Sigmoid colon (tissue), 7 donors: Measurements from ENCODE around the gene RPS27. TPM values are rescaled to one million over a fixed set of nuclear protein-coding genes. Genes with fewer than 3 reads are reported as not detected.

Experiments
- DNase-seq: peaks from one replicate; pipeline ENCODE4 v3.0.0-alpha.2; 2019
- H3K27ac ChIP-seq, 4 donors: fragments of 200-600 bp; sonication (generic); one replicate each; pipeline ENCODE4 v1.5.1; 2016 to 2019; ENCODE audit warnings: mild to moderate bottlenecking in 1 of 4
- H3K27me3 ChIP-seq, 3 donors: fragments of 200-600 bp; sonication (generic); one replicate each; pipeline ENCODE4 v1.5.1; 2019; ENCODE audit warnings: mild to moderate bottlenecking in 1 of 3
- H3K36me3 ChIP-seq, 4 donors: fragments of 200-600 bp; sonication (generic); one replicate each; pipeline ENCODE4 v1.5.1; 2016 to 2019
- H3K4me1 ChIP-seq, 4 donors: fragments of 200-600 bp; sonication (generic); one replicate each; pipeline ENCODE4 v1.5.1; 2017 to 2019
- H3K4me3 ChIP-seq, 4 donors: fragments of 200-600 bp; sonication (generic); one replicate each; pipeline ENCODE4 v1.5.1; 2017 to 2019; ENCODE audit warnings: mild to moderate bottlenecking in 2 of 4, moderate library complexity in 1 of 4
- H3K9me3 ChIP-seq, 4 donors: fragments of 200-600 bp in 3 of 4; sonication (generic) in 3 of 4; one replicate each; pipeline versions ENCODE4 v1.5.1 to v1.6.1; 2013 to 2019
- EP300 ChIP-seq, 4 donors: sonication (generic); formaldehyde crosslinking; IDR thresholded peaks; one replicate each; pipeline ENCODE4 v1.6.1; 2017; ENCODE audit warnings: antibody characterized with exemption in 4 of 4
- POLR2A ChIP-seq, 2 donors: fragments of 450-650 bp; IDR thresholded peaks; one replicate each; pipeline ENCODE4 v1.6.1; 2016; ENCODE audit warnings: antibody characterized with exemption in 2 of 2, mild to moderate bottlenecking in 2 of 2, moderate library complexity in 2 of 2
- POLR2AphosphoS5 ChIP-seq, 4 donors: sonication (generic); formaldehyde crosslinking; IDR thresholded peaks; one replicate each; pipeline ENCODE4 v1.6.1; 2017; ENCODE audit warnings: antibody characterized with exemption in 4 of 4
- WGBS, 2 donors: extraction: QIAGEN DNeasy Blood & Tissue Kit; methylation state at CpG; one replicate each; pipeline ENCODE4 v1.1.7; 2013; 5-methylcytosine and 5-hydroxymethylcytosine counted together
- intact Hi-C: fragments of 100-400 bp; cut with DNase I; formaldehyde crosslinking; loops from one replicate; pipeline ENCODE4 v1.15.1; 2023
- polyA plus RNA-seq, 3 donors: library from polyadenylated mRNA; stranded (reverse); fragments of 200-250 nt; gene quantifications; one replicate each; pipeline ENCODE4 v1.2.3, GENCODE V29; 2013
- total RNA-seq, 4 donors: library from RNA; depleted of rRNA; stranded (reverse); fragments of >200 nt; gene quantifications; one replicate each; pipeline ENCODE4 v1.1.0, GENCODE V29; 2016
- TF ChIP-seq, protein P1 (sequence below), 4 experiments: fragments of 450-650 bp in 3 of 4; fragments of 200-600 bp in 1 of 4; IDR thresholded peaks; one replicate each; pipeline ENCODE4 v1.5.1; 2016 to 2019; ENCODE audit warnings: antibody characterized with exemption in 4 of 4, mild to moderate bottlenecking in 3 of 4, moderate library complexity in 2 of 4
- donor health status: healthy with polysubstance abuse.
- donor health status: Bipolar disorder and iron deficiency.
- donor health status: healthy.

Gene RPS27
- total and polyA plus RNA-seq, 7 donors: 1,466 to 20,490 (median 4,347) TPM

DNA sequence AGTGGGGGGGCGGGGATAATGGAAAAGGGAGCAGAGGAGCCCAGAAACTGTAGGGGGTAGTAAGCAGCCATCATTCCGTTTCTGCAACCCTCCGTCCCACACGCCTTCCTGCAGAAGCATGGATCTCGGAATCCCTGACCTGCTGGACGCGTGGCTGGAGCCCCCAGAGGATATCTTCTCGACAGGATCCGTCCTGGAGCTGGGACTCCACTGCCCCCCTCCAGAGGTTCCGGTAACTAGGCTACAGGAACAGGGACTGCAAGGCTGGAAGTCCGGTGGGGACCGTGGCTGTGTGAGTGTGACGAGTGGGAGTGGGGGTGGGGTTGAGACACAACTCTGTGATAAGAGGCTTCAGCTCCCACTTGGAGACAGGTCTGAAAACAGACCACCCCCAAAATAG is 22.2 kb upstream of the RPS27 start:
- Histone ChIP-seq H3K27me3 (no peaks in the 10 kb centered on the region), H3K4me3 (peak overlapping the region; percentile 45 to 59 (median 53)), H3K9me3 (no peaks in the 10 kb centered on the region), H3K36me3 (peaks cover 0 to 4% (median 0%) of the 10 kb centered on the region in 4 donors), H3K4me1 (peaks cover 0 to 37% (median 28%) of the 10 kb centered on the region in 4 donors), H3K27ac (peak overlapping the region; percentile 82 to 93 (median 91))
- peak; percentile 70 for DNase-seq
- intact Hi-C loops: loop anchor here (2.0 kb wide), 1 partner anchor 16 kb away; no protein-coding TSS in a partner anchor
- TF ChIP-seq POLR2A (IDR thresholded peaks at IDR 0.05) (no peak), POLR2AphosphoS5 (IDR thresholded peaks at IDR 0.05) (no peak), EP300 (IDR thresholded peaks at IDR 0.05) (no peak)
- TF ChIP-seq, protein P1, sequence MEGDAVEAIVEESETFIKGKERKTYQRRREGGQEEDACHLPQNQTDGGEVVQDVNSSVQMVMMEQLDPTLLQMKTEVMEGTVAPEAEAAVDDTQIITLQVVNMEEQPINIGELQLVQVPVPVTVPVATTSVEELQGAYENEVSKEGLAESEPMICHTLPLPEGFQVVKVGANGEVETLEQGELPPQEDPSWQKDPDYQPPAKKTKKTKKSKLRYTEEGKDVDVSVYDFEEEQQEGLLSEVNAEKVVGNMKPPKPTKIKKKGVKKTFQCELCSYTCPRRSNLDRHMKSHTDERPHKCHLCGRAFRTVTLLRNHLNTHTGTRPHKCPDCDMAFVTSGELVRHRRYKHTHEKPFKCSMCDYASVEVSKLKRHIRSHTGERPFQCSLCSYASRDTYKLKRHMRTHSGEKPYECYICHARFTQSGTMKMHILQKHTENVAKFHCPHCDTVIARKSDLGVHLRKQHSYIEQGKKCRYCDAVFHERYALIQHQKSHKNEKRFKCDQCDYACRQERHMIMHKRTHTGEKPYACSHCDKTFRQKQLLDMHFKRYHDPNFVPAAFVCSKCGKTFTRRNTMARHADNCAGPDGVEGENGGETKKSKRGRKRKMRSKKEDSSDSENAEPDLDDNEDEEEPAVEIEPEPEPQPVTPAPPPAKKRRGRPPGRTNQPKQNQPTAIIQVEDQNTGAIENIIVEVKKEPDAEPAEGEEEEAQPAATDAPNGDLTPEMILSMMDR (IDR thresholded peaks at IDR 0.05): no peak
- WGBS, 2 donors: 8 to 17% methylated on average over 13 of the region's 13 CpGs

DNA sequence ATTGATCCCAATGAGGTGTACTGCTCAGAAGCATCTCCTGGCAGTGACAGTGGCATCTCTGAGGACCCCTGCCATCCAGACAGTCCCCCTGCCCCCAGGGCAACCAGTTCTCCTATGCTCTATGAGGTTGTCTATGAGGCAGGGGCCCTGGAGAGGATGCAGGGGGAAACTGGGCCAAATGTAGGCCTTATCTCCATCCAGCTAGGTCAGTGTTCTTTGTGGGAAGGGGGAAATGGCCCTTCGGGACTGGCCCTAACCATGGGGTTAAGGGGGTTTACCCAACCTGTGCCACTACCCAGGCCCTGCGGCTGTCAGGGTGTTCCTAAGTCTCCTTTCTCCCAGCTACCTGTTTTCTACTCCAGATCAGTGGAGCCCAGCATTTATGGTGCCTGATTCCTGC is 21.6 kb upstream of the RPS27 start:
- intact Hi-C loops: loop anchor here (2.0 kb wide), 1 partner anchor 16 kb away; no protein-coding TSS in a partner anchor
- Histone ChIP-seq H3K4me1 (peaks cover 0 to 34% (median 27%) of the 10 kb centered on the region in 4 donors), H3K4me3 (no peak overlapping the region), H3K9me3 (no peaks in the 10 kb centered on the region), H3K27ac (no peak overlapping the region), H3K27me3 (no peaks in the 10 kb centered on the region), H3K36me3 (peaks cover 0 to 9% (median 4%) of the 10 kb centered on the region in 4 donors)
- DNase-seq: no peak
- WGBS, 2 donors: 76 to 88% methylated on average over 2 of the region's 2 CpGs
- no peak for TF ChIP-seq POLR2AphosphoS5 (IDR thresholded peaks at IDR 0.05)
- TF ChIP-seq, protein P1 (IDR thresholded peaks at IDR 0.05): no peak
- TF ChIP-seq POLR2A (IDR thresholded peaks at IDR 0.05): no peak
- TF ChIP-seq EP300 (IDR thresholded peaks at IDR 0.05): no peak

DNA sequence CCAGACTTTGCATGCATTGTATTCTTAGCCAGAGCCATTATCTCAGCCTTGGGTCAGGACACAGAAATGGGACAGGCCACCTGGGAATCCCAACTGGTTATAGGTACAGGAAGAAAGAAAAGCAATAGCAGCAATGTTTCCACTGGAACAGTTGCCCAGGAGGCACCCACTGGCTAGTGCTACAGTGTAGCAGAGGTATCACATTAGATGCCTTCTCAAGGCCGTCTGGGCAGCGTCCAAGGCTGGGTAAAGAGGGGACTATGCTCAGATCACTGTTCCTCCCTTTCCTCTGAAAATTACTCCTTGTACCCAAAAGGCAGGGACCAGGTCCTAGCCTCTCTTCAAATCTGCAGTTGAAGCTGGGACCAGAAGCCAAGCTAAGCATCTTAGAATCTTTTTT is 20.2 kb upstream of the RPS27 start:
- H3K4me3 ChIP-seq: no peak overlapping the region
- no peak for DNase-seq
- intact Hi-C loops: no loop called here
- H3K4me1 ChIP-seq: peaks cover 0 to 24% (median 19%) of the 10 kb centered on the region in 4 donors
- no peaks in the 10 kb centered on the region for H3K9me3 ChIP-seq
- no peaks in the 10 kb centered on the region for H3K27me3 ChIP-seq
- H3K36me3 ChIP-seq: peaks cover 0 to 23% (median 16%) of the 10 kb centered on the region in 4 donors
- WGBS, 2 donors: 83 to 94% methylated on average over 2 of the region's 2 CpGs
- no peak overlapping the region for H3K27ac ChIP-seq
- no peak for TF ChIP-seq POLR2AphosphoS5 (IDR thresholded peaks at IDR 0.05)

DNA sequence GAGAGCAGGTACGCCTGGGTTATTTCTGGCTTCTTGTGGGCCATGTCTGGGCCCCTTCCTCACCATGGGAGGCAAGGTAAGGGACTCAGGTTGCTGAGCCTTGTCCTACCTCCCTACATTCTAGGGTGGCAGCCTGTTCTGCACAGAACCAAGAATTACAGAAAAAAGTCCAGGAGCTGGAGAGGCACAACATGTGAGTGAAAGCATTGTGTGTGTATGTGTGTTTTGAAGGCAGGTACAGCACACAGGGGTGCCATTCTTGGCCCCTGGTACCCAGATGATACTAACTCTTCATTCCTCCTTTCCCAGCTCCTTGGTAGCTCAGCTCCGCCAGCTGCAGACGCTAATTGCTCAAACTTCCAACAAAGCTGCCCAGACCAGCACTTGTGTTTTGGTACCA is 17.5 kb upstream of the RPS27 start:
- H3K4me3 ChIP-seq: no peak overlapping the region
- H3K9me3 ChIP-seq: no peaks in the 10 kb centered on the region
- peaks cover 0 to 28% (median 23%) of the 10 kb centered on the region in 4 donors for H3K4me1 ChIP-seq
- intact Hi-C loops: no loop called here
- WGBS, 2 donors: 94 to 97% methylated on average over 3 of the region's 3 CpGs
- no peaks in the 10 kb centered on the region for H3K27me3 ChIP-seq
- H3K36me3 ChIP-seq: peaks cover 0 to 32% (median 23%) of the 10 kb centered on the region in 4 donors
- no peak overlapping the region for H3K27ac ChIP-seq
- DNase-seq: no peak
- TF ChIP-seq, protein P1 (IDR thresholded peaks at IDR 0.05): no peak
- TF ChIP-seq EP300 (IDR thresholded peaks at IDR 0.05) (no peak), POLR2A (IDR thresholded peaks at IDR 0.05) (no peak), POLR2AphosphoS5 (IDR thresholded peaks at IDR 0.05) (no peak)

DNA sequence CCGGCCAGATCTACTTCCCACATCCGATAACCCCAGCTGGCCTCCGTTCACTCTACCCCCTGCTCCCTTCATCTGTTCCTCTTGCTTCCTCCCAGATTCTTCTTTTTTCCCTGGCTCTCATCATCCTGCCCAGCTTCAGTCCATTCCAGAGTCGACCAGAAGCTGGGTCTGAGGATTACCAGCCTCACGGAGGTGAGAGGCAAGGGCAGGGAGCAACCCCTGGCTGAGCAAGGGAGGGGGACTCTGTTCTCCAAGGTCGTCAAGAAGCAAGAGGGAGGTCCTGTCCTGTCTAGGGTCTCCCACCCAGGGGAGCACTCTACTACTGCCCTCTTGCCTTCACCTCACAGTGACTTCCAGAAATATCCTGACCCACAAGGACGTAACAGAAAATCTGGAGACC is 17.0 kb upstream of the RPS27 start:
- H3K27ac ChIP-seq: no peak overlapping the region
- H3K4me1 ChIP-seq: peaks cover 0 to 28% (median 23%) of the 10 kb centered on the region in 4 donors
- DNase-seq: no peak
- 85 to 86% methylated on average over 7 of the region's 7 CpGs for WGBS, 2 donors
- TF ChIP-seq, protein P1 (IDR thresholded peaks at IDR 0.05): no peak
- TF ChIP-seq EP300 (IDR thresholded peaks at IDR 0.05) (no peak), POLR2A (IDR thresholded peaks at IDR 0.05) (no peak), POLR2AphosphoS5 (IDR thresholded peaks at IDR 0.05) (no peak)
- H3K9me3 ChIP-seq: no peaks in the 10 kb centered on the region
- H3K4me3 ChIP-seq: no peak overlapping the region
- no peaks in the 10 kb centered on the region for H3K27me3 ChIP-seq
- intact Hi-C loops: no loop called here
- peaks cover 0 to 32% (median 23%) of the 10 kb centered on the region in 4 donors for H3K36me3 ChIP-seq
